WTC11 (cell line): ENCODE results near the gene LRRC31. TPM values are rescaled to one million over a fixed set of nuclear protein-coding genes. Genes with fewer than 3 reads are reported as not detected.

Experiments
- ATAC-seq: fragments of 200-7000 bp; cut with Tn5 transposase; 2 replicates; pipeline ENCODE4 v1.10.0; 2021; ENCODE audit warnings: mild to moderate bottlenecking, moderate library complexity
- CTCF ChIA-PET: fragments of 300-600 bp; sonication (Branson Sonifier 250); formaldehyde crosslinking; loops from one replicate; lab custom pipeline; 2021; ENCODE audit warnings: antibody characterized with exemption; lab: Charles Lee
- POLR2A ChIA-PET: fragments of 350-600 bp; sonication (Branson Sonifier 250); formaldehyde crosslinking; loops from one replicate; lab custom pipeline; 2021; ENCODE audit warnings: antibody characterized with exemption; lab: Charles Lee
- DNase-seq: peaks from one replicate; pipeline ENCODE4 v3.0.0; 2021; ENCODE audit warnings: low spot score
- H3K27ac Mint-ChIP-seq: 2 replicates; pipeline ENCODE4 v1.8.0; 2021; ENCODE audit warnings: mixed read lengths
- H3K27me3 Mint-ChIP-seq: 2 replicates; pipeline ENCODE4 v1.8.0; 2021; ENCODE audit warnings: low read depth, mild to moderate bottlenecking, moderate library complexity, mixed read lengths
- H3K36me3 Mint-ChIP-seq: 2 replicates; pipeline ENCODE4 v1.8.0; 2021; ENCODE audit warnings: mixed read lengths
- H3K4me1 Mint-ChIP-seq: 2 replicates; pipeline ENCODE4 v1.8.0; 2022; ENCODE audit warnings: mixed read lengths
- H3K4me3 Mint-ChIP-seq: 2 replicates; pipeline ENCODE4 v1.8.0; 2021; ENCODE audit warnings: mild to moderate bottlenecking, moderate library complexity, mixed read lengths
- H3K9me3 Mint-ChIP-seq: 2 replicates; pipeline ENCODE4 v1.8.0; 2021; ENCODE audit warnings: mixed read lengths
- CBFB ChIP-seq: sonication (generic); formaldehyde crosslinking; IDR thresholded peaks from 2 replicates; pipeline ENCODE4 v1.8.1; 2022; ENCODE audit warnings: mild to moderate bottlenecking, low read depth, missing genetic modification reagents
- GRHL2 ChIP-seq: fragments of 250-450 bp; sonication (Bioruptor Pico); IDR thresholded peaks from 2 replicates; pipeline ENCODE4 v1.8.0; 2022; ENCODE audit warnings: mild to moderate bottlenecking, moderate library complexity; ENCODE audit not compliant: insufficient replicate concordance, severe bottlenecking
- HMGA2 ChIP-seq: fragments of 250-450 bp; sonication (Bioruptor Pico); IDR thresholded peaks from 2 replicates; pipeline ENCODE4 v1.4.0; 2021; ENCODE audit warnings: mild to moderate bottlenecking, moderate library complexity
- MYBL2 ChIP-seq: sonication (generic); formaldehyde crosslinking; IDR thresholded peaks from 2 replicates; pipeline ENCODE4 v1.8.1; 2023; ENCODE audit warnings: mild to moderate bottlenecking, moderate library complexity, missing genetic modification reagents
- NFYB ChIP-seq: sonication (generic); formaldehyde crosslinking; conservative IDR thresholded peaks from 2 replicates; pipeline ENCODE4 v1.8.0; 2022; ENCODE audit warnings: low read depth, missing genetic modification reagents
- OVOL2 ChIP-seq: fragments of 250-450 bp; sonication (Bioruptor Pico); IDR thresholded peaks from 2 replicates; pipeline ENCODE4 v1.9.0; 2021; ENCODE audit warnings: mild to moderate bottlenecking, borderline replicate concordance
- SMAD3 ChIP-seq: sonication (generic); formaldehyde crosslinking; IDR thresholded peaks from 2 replicates; pipeline ENCODE4 v1.8.0; 2022; ENCODE audit warnings: missing genetic modification reagents, mild to moderate bottlenecking, borderline replicate concordance
- SOX15 ChIP-seq: fragments of 250-450 bp; sonication (Bioruptor Pico); IDR thresholded peaks from 2 replicates; pipeline ENCODE4 v1.9.0; 2021; ENCODE audit warnings: mild to moderate bottlenecking
- ZNF396 ChIP-seq: fragments of 250-450 bp; sonication (Bioruptor Pico); IDR thresholded peaks from 2 replicates; pipeline ENCODE4 v1.8.0; 2021; ENCODE audit warnings: mild to moderate bottlenecking, moderate library complexity, borderline replicate concordance
- total RNA-seq: library from RNA; stranded (reverse); gene quantifications from 3 replicates; pipeline ENCODE4 v1.2.3, GENCODE V29; 2021
- TF ChIP-seq, protein P1 (sequence below): sonication (generic); formaldehyde crosslinking; IDR thresholded peaks from 2 replicates; pipeline ENCODE4 v1.8.1; 2023; ENCODE audit warnings: mild to moderate bottlenecking, missing genetic modification reagents
- TF ChIP-seq, protein P2 (sequence below): fragments of 250-450 bp; sonication (Bioruptor Pico); IDR thresholded peaks from 2 replicates; pipeline ENCODE4 v1.9.0; 2021; ENCODE audit warnings: mild to moderate bottlenecking
- TF ChIP-seq, protein P3 (sequence below): sonication (generic); formaldehyde crosslinking; IDR thresholded peaks from 2 replicates; pipeline ENCODE4 v1.8.0; 2022; ENCODE audit warnings: mild to moderate bottlenecking, missing genetic modification reagents
- TF ChIP-seq, protein P4 (sequence below): fragments of 250-450 bp; sonication (Bioruptor Pico); IDR thresholded peaks from 2 replicates; pipeline ENCODE4 v1.9.0; 2021; ENCODE audit warnings: moderate library complexity, mild to moderate bottlenecking, inconsistent platforms, borderline replicate concordance
- TF ChIP-seq, protein P5 (sequence below): sonication (generic); formaldehyde crosslinking; conservative IDR thresholded peaks from 2 replicates; pipeline ENCODE4 v1.8.1; 2022; ENCODE audit warnings: mild to moderate bottlenecking, missing genetic modification reagents
- TF ChIP-seq, protein P6 (sequence below): sonication (generic); formaldehyde crosslinking; conservative IDR thresholded peaks from 2 replicates; pipeline ENCODE4 v1.8.1; 2023; ENCODE audit warnings: mild to moderate bottlenecking, low read depth, missing genetic modification reagents, moderate library complexity
- TF ChIP-seq, protein P7 (sequence below): fragments of 250-450 bp; sonication (Bioruptor Pico); IDR thresholded peaks from 2 replicates; pipeline ENCODE4 v1.9.0; 2021; ENCODE audit warnings: mild to moderate bottlenecking, borderline replicate concordance
- TF ChIP-seq, protein P8 (sequence below): sonication (generic); formaldehyde crosslinking; IDR thresholded peaks from 2 replicates; pipeline ENCODE4 v1.8.0; 2022; ENCODE audit warnings: mild to moderate bottlenecking, missing genetic modification reagents

Gene LRRC31
- total RNA-seq, 1 experiment from 2014 or later, result not detected

DNA sequence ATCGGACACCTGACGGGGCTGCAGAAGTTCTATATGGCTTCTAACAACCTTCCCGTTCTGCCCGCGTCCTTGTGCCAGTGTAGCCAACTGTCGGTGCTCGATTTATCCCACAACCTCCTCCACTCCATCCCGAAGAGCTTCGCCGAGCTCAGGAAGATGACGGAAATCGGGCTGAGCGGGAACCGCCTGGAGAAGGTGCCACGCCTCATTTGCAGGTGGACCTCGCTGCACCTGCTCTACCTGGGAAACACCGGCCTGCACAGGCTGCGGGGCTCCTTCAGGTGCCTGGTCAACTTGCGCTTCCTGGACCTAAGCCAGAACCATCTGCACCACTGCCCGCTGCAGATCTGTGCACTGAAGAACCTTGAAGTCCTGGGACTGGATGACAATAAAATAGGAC lies 47.2 kb downstream of the LRRC31 start:
- TF ChIP-seq, protein P1, sequence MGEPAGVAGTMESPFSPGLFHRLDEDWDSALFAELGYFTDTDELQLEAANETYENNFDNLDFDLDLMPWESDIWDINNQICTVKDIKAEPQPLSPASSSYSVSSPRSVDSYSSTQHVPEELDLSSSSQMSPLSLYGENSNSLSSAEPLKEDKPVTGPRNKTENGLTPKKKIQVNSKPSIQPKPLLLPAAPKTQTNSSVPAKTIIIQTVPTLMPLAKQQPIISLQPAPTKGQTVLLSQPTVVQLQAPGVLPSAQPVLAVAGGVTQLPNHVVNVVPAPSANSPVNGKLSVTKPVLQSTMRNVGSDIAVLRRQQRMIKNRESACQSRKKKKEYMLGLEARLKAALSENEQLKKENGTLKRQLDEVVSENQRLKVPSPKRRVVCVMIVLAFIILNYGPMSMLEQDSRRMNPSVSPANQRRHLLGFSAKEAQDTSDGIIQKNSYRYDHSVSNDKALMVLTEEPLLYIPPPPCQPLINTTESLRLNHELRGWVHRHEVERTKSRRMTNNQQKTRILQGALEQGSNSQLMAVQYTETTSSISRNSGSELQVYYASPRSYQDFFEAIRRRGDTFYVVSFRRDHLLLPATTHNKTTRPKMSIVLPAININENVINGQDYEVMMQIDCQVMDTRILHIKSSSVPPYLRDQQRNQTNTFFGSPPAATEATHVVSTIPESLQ (CRISPR knock-in tag), result no peak
- TF ChIP-seq, all 79 proteins: peak for 0

DNA sequence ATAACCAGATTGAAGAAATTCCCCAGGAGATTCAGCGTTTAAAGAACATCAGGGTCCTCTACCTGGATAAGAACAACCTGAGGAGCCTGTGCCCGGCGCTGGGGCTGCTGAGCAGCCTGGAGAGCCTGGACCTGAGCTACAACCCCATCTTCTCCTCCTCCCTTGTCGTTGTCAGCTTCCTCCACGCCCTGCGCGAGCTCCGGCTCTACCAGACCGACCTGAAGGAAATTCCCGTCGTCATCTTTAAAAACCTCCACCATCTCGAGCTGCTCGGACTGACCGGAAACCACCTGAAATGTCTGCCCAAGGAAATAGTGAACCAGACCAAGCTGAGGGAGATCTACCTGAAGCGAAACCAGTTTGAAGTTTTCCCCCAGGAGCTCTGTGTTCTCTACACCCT lies 47.6 kb downstream of the LRRC31 start:
- ChIA-PET CTCF (interaction anchor here (0.9 kb wide), 1 partner anchor 199 kb away, joined by 3 read pairs; no protein-coding TSS in a partner anchor), POLR2A (no interaction called here)
- no peak for ATAC-seq
- H3K27me3 Mint-ChIP-seq, result 0 out of 2 replicates have a peak, but pooled peaks cover 3% of the 10 kb centered on the region
- H3K27ac Mint-ChIP-seq, result no peak overlapping the region
- DNase-seq, result no peak
- H3K4me3 Mint-ChIP-seq, result no peak overlapping the region
- no peaks in the 10 kb centered on the region for H3K9me3 Mint-ChIP-seq
- no peaks in the 10 kb centered on the region for H3K36me3 Mint-ChIP-seq
- 0 out of 2 replicates have a peak, but pooled peaks cover 3% of the 10 kb centered on the region for H3K4me1 Mint-ChIP-seq
- TF ChIP-seq OVOL2 (CRISPR knock-in tag) (no peak), MYBL2 (no peak), ZNF396 (CRISPR knock-in tag) (no peak), HMGA2 (CRISPR knock-in tag) (no peak), NFYB (CRISPR knock-in tag) (no peak), SMAD3 (CRISPR knock-in tag) (no peak), GRHL2 (CRISPR knock-in tag) (no peak), SOX15 (CRISPR knock-in tag) (no peak), CBFB (CRISPR knock-in tag) (no peak)
- TF ChIP-seq, protein P2, sequence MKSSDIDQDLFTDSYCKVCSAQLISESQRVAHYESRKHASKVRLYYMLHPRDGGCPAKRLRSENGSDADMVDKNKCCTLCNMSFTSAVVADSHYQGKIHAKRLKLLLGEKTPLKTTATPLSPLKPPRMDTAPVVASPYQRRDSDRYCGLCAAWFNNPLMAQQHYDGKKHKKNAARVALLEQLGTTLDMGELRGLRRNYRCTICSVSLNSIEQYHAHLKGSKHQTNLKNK (CRISPR knock-in tag), result no peak
- TF ChIP-seq, protein P3, sequence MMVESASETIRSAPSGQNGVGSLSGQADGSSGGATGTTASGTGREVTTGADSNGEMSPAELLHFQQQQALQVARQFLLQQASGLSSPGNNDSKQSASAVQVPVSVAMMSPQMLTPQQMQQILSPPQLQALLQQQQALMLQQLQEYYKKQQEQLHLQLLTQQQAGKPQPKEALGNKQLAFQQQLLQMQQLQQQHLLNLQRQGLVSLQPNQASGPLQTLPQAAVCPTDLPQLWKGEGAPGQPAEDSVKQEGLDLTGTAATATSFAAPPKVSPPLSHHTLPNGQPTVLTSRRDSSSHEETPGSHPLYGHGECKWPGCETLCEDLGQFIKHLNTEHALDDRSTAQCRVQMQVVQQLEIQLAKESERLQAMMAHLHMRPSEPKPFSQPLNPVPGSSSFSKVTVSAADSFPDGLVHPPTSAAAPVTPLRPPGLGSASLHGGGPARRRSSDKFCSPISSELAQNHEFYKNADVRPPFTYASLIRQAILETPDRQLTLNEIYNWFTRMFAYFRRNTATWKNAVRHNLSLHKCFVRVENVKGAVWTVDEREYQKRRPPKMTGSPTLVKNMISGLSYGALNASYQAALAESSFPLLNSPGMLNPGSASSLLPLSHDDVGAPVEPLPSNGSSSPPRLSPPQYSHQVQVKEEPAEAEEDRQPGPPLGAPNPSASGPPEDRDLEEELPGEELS (CRISPR knock-in tag), result no peak
- TF ChIP-seq, protein P4, sequence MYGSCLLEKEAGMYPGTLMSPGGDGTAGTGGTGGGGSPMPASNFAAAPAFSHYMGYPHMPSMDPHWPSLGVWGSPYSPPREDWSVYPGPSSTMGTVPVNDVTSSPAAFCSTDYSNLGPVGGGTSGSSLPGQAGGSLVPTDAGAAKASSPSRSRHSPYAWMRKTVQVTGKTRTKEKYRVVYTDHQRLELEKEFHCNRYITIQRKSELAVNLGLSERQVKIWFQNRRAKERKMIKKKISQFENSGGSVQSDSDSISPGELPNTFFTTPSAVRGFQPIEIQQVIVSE (CRISPR knock-in tag), result no peak
- TF ChIP-seq, protein P1 (CRISPR knock-in tag), result no peak
- TF ChIP-seq, protein P5, sequence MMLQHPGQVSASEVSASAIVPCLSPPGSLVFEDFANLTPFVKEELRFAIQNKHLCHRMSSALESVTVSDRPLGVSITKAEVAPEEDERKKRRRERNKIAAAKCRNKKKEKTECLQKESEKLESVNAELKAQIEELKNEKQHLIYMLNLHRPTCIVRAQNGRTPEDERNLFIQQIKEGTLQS (CRISPR knock-in tag), result no peak
- TF ChIP-seq, protein P6, sequence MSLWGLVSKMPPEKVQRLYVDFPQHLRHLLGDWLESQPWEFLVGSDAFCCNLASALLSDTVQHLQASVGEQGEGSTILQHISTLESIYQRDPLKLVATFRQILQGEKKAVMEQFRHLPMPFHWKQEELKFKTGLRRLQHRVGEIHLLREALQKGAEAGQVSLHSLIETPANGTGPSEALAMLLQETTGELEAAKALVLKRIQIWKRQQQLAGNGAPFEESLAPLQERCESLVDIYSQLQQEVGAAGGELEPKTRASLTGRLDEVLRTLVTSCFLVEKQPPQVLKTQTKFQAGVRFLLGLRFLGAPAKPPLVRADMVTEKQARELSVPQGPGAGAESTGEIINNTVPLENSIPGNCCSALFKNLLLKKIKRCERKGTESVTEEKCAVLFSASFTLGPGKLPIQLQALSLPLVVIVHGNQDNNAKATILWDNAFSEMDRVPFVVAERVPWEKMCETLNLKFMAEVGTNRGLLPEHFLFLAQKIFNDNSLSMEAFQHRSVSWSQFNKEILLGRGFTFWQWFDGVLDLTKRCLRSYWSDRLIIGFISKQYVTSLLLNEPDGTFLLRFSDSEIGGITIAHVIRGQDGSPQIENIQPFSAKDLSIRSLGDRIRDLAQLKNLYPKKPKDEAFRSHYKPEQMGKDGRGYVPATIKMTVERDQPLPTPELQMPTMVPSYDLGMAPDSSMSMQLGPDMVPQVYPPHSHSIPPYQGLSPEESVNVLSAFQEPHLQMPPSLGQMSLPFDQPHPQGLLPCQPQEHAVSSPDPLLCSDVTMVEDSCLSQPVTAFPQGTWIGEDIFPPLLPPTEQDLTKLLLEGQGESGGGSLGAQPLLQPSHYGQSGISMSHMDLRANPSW (CRISPR knock-in tag), result no peak
- TF ChIP-seq, protein P7, sequence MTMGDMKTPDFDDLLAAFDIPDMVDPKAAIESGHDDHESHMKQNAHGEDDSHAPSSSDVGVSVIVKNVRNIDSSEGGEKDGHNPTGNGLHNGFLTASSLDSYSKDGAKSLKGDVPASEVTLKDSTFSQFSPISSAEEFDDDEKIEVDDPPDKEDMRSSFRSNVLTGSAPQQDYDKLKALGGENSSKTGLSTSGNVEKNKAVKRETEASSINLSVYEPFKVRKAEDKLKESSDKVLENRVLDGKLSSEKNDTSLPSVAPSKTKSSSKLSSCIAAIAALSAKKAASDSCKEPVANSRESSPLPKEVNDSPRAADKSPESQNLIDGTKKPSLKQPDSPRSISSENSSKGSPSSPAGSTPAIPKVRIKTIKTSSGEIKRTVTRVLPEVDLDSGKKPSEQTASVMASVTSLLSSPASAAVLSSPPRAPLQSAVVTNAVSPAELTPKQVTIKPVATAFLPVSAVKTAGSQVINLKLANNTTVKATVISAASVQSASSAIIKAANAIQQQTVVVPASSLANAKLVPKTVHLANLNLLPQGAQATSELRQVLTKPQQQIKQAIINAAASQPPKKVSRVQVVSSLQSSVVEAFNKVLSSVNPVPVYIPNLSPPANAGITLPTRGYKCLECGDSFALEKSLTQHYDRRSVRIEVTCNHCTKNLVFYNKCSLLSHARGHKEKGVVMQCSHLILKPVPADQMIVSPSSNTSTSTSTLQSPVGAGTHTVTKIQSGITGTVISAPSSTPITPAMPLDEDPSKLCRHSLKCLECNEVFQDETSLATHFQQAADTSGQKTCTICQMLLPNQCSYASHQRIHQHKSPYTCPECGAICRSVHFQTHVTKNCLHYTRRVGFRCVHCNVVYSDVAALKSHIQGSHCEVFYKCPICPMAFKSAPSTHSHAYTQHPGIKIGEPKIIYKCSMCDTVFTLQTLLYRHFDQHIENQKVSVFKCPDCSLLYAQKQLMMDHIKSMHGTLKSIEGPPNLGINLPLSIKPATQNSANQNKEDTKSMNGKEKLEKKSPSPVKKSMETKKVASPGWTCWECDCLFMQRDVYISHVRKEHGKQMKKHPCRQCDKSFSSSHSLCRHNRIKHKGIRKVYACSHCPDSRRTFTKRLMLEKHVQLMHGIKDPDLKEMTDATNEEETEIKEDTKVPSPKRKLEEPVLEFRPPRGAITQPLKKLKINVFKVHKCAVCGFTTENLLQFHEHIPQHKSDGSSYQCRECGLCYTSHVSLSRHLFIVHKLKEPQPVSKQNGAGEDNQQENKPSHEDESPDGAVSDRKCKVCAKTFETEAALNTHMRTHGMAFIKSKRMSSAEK, result no peak
- TF ChIP-seq, protein P8, sequence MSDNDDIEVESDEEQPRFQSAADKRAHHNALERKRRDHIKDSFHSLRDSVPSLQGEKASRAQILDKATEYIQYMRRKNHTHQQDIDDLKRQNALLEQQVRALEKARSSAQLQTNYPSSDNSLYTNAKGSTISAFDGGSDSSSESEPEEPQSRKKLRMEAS (CRISPR knock-in tag), result no peak

More for the DNA sequence above, 47.2 kb downstream of the LRRC31 start:
- H3K36me3 Mint-ChIP-seq, result no peaks in the 10 kb centered on the region
- no peak for ATAC-seq
- no peak overlapping the region for H3K27ac Mint-ChIP-seq
- ChIA-PET CTCF (interaction anchor here (0.9 kb wide), 1 partner anchor 199 kb away, joined by 3 read pairs; no protein-coding TSS in a partner anchor), POLR2A (no interaction called here)
- H3K4me1 Mint-ChIP-seq, result 0 out of 2 replicates have a peak, but pooled peaks cover 3% of the 10 kb centered on the region
- 0 out of 2 replicates have a peak, but pooled peaks cover 3% of the 10 kb centered on the region for H3K27me3 Mint-ChIP-seq
- no peaks in the 10 kb centered on the region for H3K9me3 Mint-ChIP-seq
- no peak overlapping the region for H3K4me3 Mint-ChIP-seq
- DNase-seq, result no peak
